ENCODE results near the gene NINJ1.

- TF ChIP-seq POLR2A (IDR thresholded peaks at IDR 0.05; ENCODE audit: low read length) (no peak), GATA1 (IDR thresholded peaks at IDR 0.05; ENCODE audit: low read depth, low read length) (no peak)
Observed at GRCh38 chr9:93114984-93115335, 19.1 kb downstream of the NINJ1 start.
